Measurements from ENCODE around the gene HPD. TPM values are rescaled to one million over a fixed set of nuclear protein-coding genes. Genes with fewer than 3 reads are reported as not detected.
"Not testable (repeated sequence)": the region's sequence is repeated elsewhere in the genome, so short reads cannot be mapped to it uniquely, and the experiment has no call there.

Gene HPD
- total RNA-seq, 5 donors from 2014 or later (not counting 1 experiment from before 2014, with no cell fraction given): 0.39 to 0.92 (median 0.58) TPM; not detected in 2

- no peaks in the 10 kb centered on the region for H3K9me3 Mint-ChIP-seq
- H3K36me3 ChIP-seq (ENCODE audit: control insufficient read depth in 2 of 2, extremely low read depth in 1 of 2, insufficient read depth in 1 of 2, low read length in 1 of 2): peaks cover 0 to 5% of the 10 kb centered on the region in 2 donors
- no peak overlapping the region for H3K27ac Mint-ChIP-seq
- ATAC-seq (replicated peaks in 1 of 4) (no peak), DNase-seq (no peak)
- H3K4me1 Mint-ChIP-seq: no peaks in the 10 kb centered on the region
- WGBS (ENCODE audit: insufficient coverage): 73% methylated on average over 4 of the region's 5 CpGs
- H3K4me3 Mint-ChIP-seq: no peak overlapping the region
- H3K27ac ChIP-seq (ENCODE audit: low read length): no peak overlapping the region
- no peak overlapping the region for H3K4me3 ChIP-seq (ENCODE audit: control insufficient read depth in 1 of 2, extremely low read depth in 1 of 2, low read length in 1 of 2)
- H3K36me3 Mint-ChIP-seq: no peaks in the 10 kb centered on the region
- H3K27me3 ChIP-seq (replicated peaks in 1 of 2; ENCODE audit: control insufficient read depth in 2 of 2, extremely low read depth in 1 of 2, insufficient read depth in 2 of 2, low read length in 1 of 2): no peaks in the 10 kb centered on the region
- no peaks in the 10 kb centered on the region for H3K9me3 ChIP-seq
- H3K27me3 Mint-ChIP-seq: no peaks in the 10 kb centered on the region
- H3K4me1 ChIP-seq (ENCODE audit: control insufficient read depth in 1 of 2, extremely low read depth in 1 of 2, insufficient read depth in 2 of 2, low read length in 2 of 2): no peaks in the 10 kb centered on the region
- ChIA-PET CTCF (no interaction called here), POLR2A (no interaction called here)
These were observed 14.0 kb upstream of the HPD start for GRCh38 chr12:121872546-121873215.

- ChIA-PET POLR2A (no interaction called here), CTCF (interaction anchor here in 1 of 2 donors (0.6 kb wide), 1 partner anchor 26 kb away, joined by 3 read pairs; no protein-coding TSS in a partner anchor)
- Histone ChIP-seq H3K4me1 (ENCODE audit: control insufficient read depth in 1 of 2, extremely low read depth in 1 of 2, insufficient read depth in 2 of 2, low read length in 2 of 2) (no peaks in the 10 kb centered on the region), H3K36me3 (ENCODE audit: control insufficient read depth in 2 of 2, extremely low read depth in 1 of 2, insufficient read depth in 1 of 2, low read length in 1 of 2) (peaks cover 0 to 5% of the 10 kb centered on the region in 2 donors), H3K27ac (ENCODE audit: low read length) (no peak overlapping the region), H3K27me3 (replicated peaks in 1 of 2; ENCODE audit: control insufficient read depth in 2 of 2, extremely low read depth in 1 of 2, insufficient read depth in 2 of 2, low read length in 1 of 2) (no peaks in the 10 kb centered on the region), H3K4me3 (ENCODE audit: control insufficient read depth in 1 of 2, extremely low read depth in 1 of 2, low read length in 1 of 2) (no peak overlapping the region), H3K9me3 (no peaks in the 10 kb centered on the region)
- Mint-ChIP-seq H3K4me3 (no peak overlapping the region), H3K27ac (no peak overlapping the region), H3K9me3 (no peaks in the 10 kb centered on the region), H3K27me3 (no peaks in the 10 kb centered on the region), H3K36me3 (no peaks in the 10 kb centered on the region), H3K4me1 (no peaks in the 10 kb centered on the region)
- ATAC-seq (replicated peaks in 1 of 4) (no peak), DNase-seq (no peak)
- WGBS (ENCODE audit: insufficient coverage): 61% methylated on average over 2 of the region's 3 CpGs
These were observed 12.8 kb upstream of the HPD start for GRCh38 chr12:121871467-121871866.

GRCh38 chr12:121869229-121869628 lies 10.6 kb upstream of the HPD start:
- 100% methylated on average over 1 of the region's 8 CpGs for WGBS (ENCODE audit: insufficient coverage)

GRCh38 chr12:121866331-121866730 lies 7.7 kb upstream of the HPD start:
- CTCF ChIA-PET: no interaction called here
- no peak for DNase-seq
- no peaks in the 10 kb centered on the region for H3K27me3 Mint-ChIP-seq

More at GRCh38 chr12:121869229-121869628, 10.6 kb upstream of the HPD start:
- H3K9me3 ChIP-seq; H3K27ac Mint-ChIP-seq; H3K4me3 ChIP-seq (ENCODE audit: control insufficient read depth in 1 of 2, extremely low read depth in 1 of 2, low read length in 1 of 2); H3K9me3 Mint-ChIP-seq; H3K4me3 Mint-ChIP-seq; H3K4me1 Mint-ChIP-seq; ATAC-seq (replicated peaks in 1 of 4); H3K27ac ChIP-seq (ENCODE audit: low read length); H3K36me3 ChIP-seq (ENCODE audit: control insufficient read depth in 2 of 2, extremely low read depth in 1 of 2, insufficient read depth in 1 of 2, low read length in 1 of 2); H3K27me3 ChIP-seq (replicated peaks in 1 of 2; ENCODE audit: control insufficient read depth in 2 of 2, extremely low read depth in 1 of 2, insufficient read depth in 2 of 2, low read length in 1 of 2); H3K36me3 Mint-ChIP-seq; DNase-seq; H3K4me1 ChIP-seq (ENCODE audit: control insufficient read depth in 1 of 2, extremely low read depth in 1 of 2, insufficient read depth in 2 of 2, low read length in 2 of 2); CTCF ChIA-PET; H3K27me3 Mint-ChIP-seq: not testable (repeated sequence)
- POLR2A ChIA-PET: interaction anchor here in 1 of 2 donors (0.5 kb wide), 1 partner anchor 141 kb away, joined by 4 read pairs; no protein-coding TSS in a partner anchor

GRCh38 chr12:121861636-121862254 lies 3.1 kb upstream of the HPD start:
- DNase-seq: no peak
- Mint-ChIP-seq H3K4me1 (no peaks in the 10 kb centered on the region), H3K4me3 (no peak overlapping the region), H3K27me3 (no peaks in the 10 kb centered on the region), H3K36me3 (peaks cover 4% of the 10 kb centered on the region), H3K9me3 (no peaks in the 10 kb centered on the region), H3K27ac (no peak overlapping the region)
- Histone ChIP-seq H3K9me3 (no peaks in the 10 kb centered on the region), H3K27ac (ENCODE audit: low read length) (no peak overlapping the region), H3K27me3 (replicated peaks in 1 of 2; ENCODE audit: control insufficient read depth in 2 of 2, extremely low read depth in 1 of 2, insufficient read depth in 2 of 2, low read length in 1 of 2) (peaks cover 0 to 7% of the 10 kb centered on the region in 2 experiments), H3K36me3 (ENCODE audit: control insufficient read depth in 2 of 2, extremely low read depth in 1 of 2, insufficient read depth in 1 of 2, low read length in 1 of 2) (no peaks in the 10 kb centered on the region), H3K4me3 (ENCODE audit: control insufficient read depth in 1 of 2, extremely low read depth in 1 of 2, low read length in 1 of 2) (no peak overlapping the region), H3K4me1 (ENCODE audit: control insufficient read depth in 1 of 2, extremely low read depth in 1 of 2, insufficient read depth in 2 of 2, low read length in 2 of 2) (no peaks in the 10 kb centered on the region)
- 69% methylated on average over 9 of the region's 11 CpGs for WGBS (ENCODE audit: insufficient coverage)
- CTCF ChIA-PET: no interaction called here
- ATAC-seq (replicated peaks in 1 of 4): no peak
- POLR2A ChIA-PET: no interaction called here

More at GRCh38 chr12:121866331-121866730, 7.7 kb upstream of the HPD start:
- Mint-ChIP-seq H3K9me3 (no peaks in the 10 kb centered on the region), H3K4me1 (no peaks in the 10 kb centered on the region), H3K4me3 (no peak overlapping the region), H3K27ac (no peak overlapping the region), H3K36me3 (peaks cover 4% of the 10 kb centered on the region)
- no peaks in the 10 kb centered on the region for H3K4me1 ChIP-seq (ENCODE audit: control insufficient read depth in 1 of 2, extremely low read depth in 1 of 2, insufficient read depth in 2 of 2, low read length in 2 of 2)
- H3K27ac ChIP-seq (ENCODE audit: low read length): no peak overlapping the region
- 92% methylated on average over 2 of the region's 4 CpGs for WGBS (ENCODE audit: insufficient coverage)
- no peaks in the 10 kb centered on the region for H3K9me3 ChIP-seq
- H3K4me3 ChIP-seq (ENCODE audit: control insufficient read depth in 1 of 2, extremely low read depth in 1 of 2, low read length in 1 of 2): no peak overlapping the region
- H3K36me3 ChIP-seq (ENCODE audit: control insufficient read depth in 2 of 2, extremely low read depth in 1 of 2, insufficient read depth in 1 of 2, low read length in 1 of 2): no peaks in the 10 kb centered on the region
- no peak for ATAC-seq (replicated peaks in 1 of 4)
- no peaks in the 10 kb centered on the region for H3K27me3 ChIP-seq (replicated peaks in 1 of 2; ENCODE audit: control insufficient read depth in 2 of 2, extremely low read depth in 1 of 2, insufficient read depth in 2 of 2, low read length in 1 of 2)
- POLR2A ChIA-PET: interaction anchor here in 1 of 2 donors (0.7 kb wide), 1 partner anchor 120 kb away, joined by 9 read pairs; no protein-coding TSS in a partner anchor

GRCh38 chr12:121860699-121861098 lies 2.0 kb upstream of the HPD start:
- H3K4me3 Mint-ChIP-seq; H3K27me3 Mint-ChIP-seq; H3K27ac ChIP-seq (ENCODE audit: low read length); POLR2A ChIA-PET; DNase-seq; H3K4me1 Mint-ChIP-seq; CTCF ChIA-PET; H3K4me3 ChIP-seq (ENCODE audit: control insufficient read depth in 1 of 2, extremely low read depth in 1 of 2, low read length in 1 of 2); ATAC-seq (replicated peaks in 1 of 4); H3K27ac Mint-ChIP-seq; H3K9me3 ChIP-seq; H3K4me1 ChIP-seq (ENCODE audit: control insufficient read depth in 1 of 2, extremely low read depth in 1 of 2, insufficient read depth in 2 of 2, low read length in 2 of 2); H3K9me3 Mint-ChIP-seq; H3K36me3 Mint-ChIP-seq; H3K36me3 ChIP-seq (ENCODE audit: control insufficient read depth in 2 of 2, extremely low read depth in 1 of 2, insufficient read depth in 1 of 2, low read length in 1 of 2): not testable (repeated sequence)
- WGBS (ENCODE audit: insufficient coverage): 92% methylated on average over 1 of the region's 4 CpGs
- H3K27me3 ChIP-seq (replicated peaks in 1 of 2; ENCODE audit: control insufficient read depth in 2 of 2, extremely low read depth in 1 of 2, insufficient read depth in 2 of 2, low read length in 1 of 2): peaks cover 0 to 11% of the 10 kb centered on the region in 2 experiments

Measured in T-cell (primary cell).